GM19043 (cell line): Measurements from ENCODE around the gene BAIAP2.

Experiments
- ATAC-seq: cut with Tn5 transposase; IDR thresholded peaks from one replicate; pipeline ENCODE4 v1.9.1; 2021; ENCODE audit warnings: low read depth; ENCODE audit not compliant: unreplicated experiment

Gene BAIAP2

GRCh38 chr17:81165246-81166032 lies 130.5 kb downstream of the BAIAP2 start, which contains the start of gene PVALEF:
Gene PVALEF (plus strand): TSS chr17:81165507. CDS start chr17:81181227, 15,720 bp downstream.
- no peak for ATAC-seq

- no peak for ATAC-seq
These were observed 131.1 kb downstream of the BAIAP2 start, which contains the start of gene AATK for GRCh38 chr17:81166033-81166492. Gene AATK (minus strand): TSS chr17:81166221. CDS start chr17:81165992, 229 bp downstream.
